ENCODE results near the gene DOK3.

DNA sequence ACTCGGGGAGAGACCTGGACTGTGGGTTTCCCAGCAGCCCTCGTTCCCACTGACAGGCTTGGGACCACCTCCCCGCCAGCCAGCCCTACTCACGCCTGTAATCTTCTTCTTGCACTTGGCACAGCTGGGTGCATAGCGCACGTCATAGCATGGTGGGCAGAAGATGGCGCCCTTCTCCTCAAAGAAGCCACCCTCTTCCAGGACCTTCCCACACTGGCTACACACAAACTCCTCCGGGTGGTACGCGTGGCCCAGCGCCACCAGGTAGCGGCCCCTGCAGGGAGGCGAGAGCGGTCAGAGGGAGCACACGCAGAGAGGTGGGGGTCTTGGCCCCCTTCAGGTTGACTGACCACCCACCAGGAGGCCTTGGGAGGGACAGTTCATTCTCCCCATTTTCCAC, 21.7 kb downstream of the DOK3 start:
- TF ChIP-seq CTCF (conservative IDR thresholded peaks at IDR 0.05; ENCODE audit: low read length): no peak
- TF ChIP-seq EZH2phosphoT487 (IDR thresholded peaks at IDR 0.05; ENCODE audit: borderline replicate concordance): no peak
